ENCODE data around the gene ATP6V1G2. TPM values are rescaled to one million over a fixed set of nuclear protein-coding genes. Genes with fewer than 3 reads are reported as not detected.
A peak's percentile ranks its signal among the peaks of the same experiment; 100 is the strongest.

Gene ATP6V1G2
- total and polyA plus RNA-seq, 7 donors, result 2.8 to 9.1 (median 5.0) TPM; not detected in 2

DNA sequence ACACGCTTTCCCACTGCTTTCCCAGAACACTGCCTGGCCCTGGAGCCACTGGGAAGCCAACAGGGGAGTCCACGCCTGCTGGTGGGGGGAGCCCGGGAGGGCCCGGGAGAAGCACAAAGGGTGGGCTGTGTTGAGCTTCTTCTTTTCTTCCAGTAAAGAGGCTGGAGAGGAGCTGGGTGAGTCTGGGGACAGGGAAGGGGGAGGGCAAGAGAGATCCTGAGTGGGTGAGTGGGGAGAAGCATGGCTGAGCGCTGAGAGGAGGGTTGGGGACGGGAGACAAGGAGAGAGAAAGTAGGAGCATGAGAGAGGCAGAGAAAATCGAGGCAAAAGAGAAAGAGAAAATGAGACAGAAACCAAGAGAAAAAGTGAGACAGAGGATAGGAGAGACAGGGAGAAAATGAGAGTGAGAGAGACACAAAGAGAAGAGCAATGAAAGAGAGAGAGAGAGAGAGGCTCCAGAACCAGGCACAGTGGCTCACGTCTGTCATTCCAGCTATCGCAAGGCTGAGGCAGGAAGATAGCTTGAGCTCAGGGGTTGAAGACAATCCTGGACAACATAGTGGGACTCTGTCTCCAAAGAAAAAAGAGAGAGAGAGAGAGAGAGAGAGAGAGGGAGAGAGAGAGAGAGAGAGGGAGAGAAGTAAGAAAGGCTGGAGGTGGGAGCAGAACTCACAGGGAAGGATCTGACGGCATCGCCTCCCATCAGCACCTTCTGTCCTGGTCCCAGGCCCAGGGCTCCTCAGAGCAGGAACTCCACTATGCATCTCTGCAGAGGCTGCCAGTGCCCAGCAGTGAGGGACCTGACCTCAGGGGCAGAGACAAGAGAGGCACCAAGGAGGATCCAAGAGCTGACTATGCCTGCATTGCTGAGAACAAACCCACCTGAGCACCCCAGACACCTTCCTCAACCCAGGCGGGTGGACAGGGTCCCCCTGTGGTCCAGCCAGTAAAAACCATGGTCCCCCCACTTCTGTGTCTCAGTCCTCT, 41.7 kb upstream of the ATP6V1G2 start:
- TF ChIP-seq, protein P1, sequence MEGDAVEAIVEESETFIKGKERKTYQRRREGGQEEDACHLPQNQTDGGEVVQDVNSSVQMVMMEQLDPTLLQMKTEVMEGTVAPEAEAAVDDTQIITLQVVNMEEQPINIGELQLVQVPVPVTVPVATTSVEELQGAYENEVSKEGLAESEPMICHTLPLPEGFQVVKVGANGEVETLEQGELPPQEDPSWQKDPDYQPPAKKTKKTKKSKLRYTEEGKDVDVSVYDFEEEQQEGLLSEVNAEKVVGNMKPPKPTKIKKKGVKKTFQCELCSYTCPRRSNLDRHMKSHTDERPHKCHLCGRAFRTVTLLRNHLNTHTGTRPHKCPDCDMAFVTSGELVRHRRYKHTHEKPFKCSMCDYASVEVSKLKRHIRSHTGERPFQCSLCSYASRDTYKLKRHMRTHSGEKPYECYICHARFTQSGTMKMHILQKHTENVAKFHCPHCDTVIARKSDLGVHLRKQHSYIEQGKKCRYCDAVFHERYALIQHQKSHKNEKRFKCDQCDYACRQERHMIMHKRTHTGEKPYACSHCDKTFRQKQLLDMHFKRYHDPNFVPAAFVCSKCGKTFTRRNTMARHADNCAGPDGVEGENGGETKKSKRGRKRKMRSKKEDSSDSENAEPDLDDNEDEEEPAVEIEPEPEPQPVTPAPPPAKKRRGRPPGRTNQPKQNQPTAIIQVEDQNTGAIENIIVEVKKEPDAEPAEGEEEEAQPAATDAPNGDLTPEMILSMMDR (IDR thresholded peaks at IDR 0.05), result no peak
- TF ChIP-seq POLR2A (IDR thresholded peaks at IDR 0.05) (no peak), POLR2AphosphoS5 (IDR thresholded peaks at IDR 0.05) (no peak), EP300 (IDR thresholded peaks at IDR 0.05) (no peak)
- H3K4me1 ChIP-seq, result no peaks in the 10 kb centered on the region
- H3K27ac ChIP-seq, result peak overlapping the region in 1 of 4 donors; percentile 20
- H3K9me3 ChIP-seq, result no peaks in the 10 kb centered on the region
- H3K4me3 ChIP-seq, result peak overlapping the region in 1 of 4 donors; percentile 12
- no peak for DNase-seq
- peaks cover 0 to 12% (median 5%) of the 10 kb centered on the region in 3 donors for H3K27me3 ChIP-seq
- WGBS, 2 donors, result 52 to 69% methylated on average over 12 of the region's 12 CpGs
- no peaks in the 10 kb centered on the region for H3K36me3 ChIP-seq
- intact Hi-C loops (cut with DNase I), result no loop called here

DNA sequence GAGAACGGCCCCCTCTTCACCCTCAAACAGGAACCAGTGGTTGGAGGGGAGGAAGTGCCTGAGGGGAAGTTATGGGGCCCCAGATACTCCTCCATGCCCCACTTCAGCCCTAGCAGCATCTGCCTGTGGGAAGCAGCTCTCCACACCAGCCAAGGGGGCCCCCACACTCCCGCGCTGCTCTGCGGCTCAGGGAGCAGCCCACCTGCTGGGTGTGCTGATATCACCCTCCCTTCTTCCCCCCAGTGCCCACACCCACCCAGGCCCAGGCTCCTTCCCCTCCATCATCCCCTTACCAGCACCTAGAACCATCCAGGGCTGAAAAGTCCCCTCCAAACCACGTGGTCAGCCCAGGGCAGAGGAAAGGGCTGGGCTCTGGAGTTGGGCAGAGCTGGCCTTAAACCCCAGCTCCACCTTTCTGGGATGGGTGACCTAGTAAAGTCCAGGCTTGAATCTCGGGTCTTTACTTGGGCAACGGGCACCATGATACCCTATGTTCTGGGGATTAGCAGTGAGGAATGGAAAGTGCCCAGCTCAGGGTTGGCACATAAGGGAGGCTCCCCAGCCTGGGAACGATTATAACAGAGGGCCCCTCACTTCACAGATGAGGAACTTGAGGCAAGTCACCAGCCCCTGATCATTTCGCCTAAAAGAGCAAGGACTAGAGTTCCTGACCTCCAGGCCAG, 40.3 kb upstream of the ATP6V1G2 start:
- H3K9me3 ChIP-seq, result no peaks in the 10 kb centered on the region
- H3K4me3 ChIP-seq, result peak overlapping the region in 1 of 4 donors; percentile 12
- H3K27me3 ChIP-seq, result peaks cover 0 to 12% (median 5%) of the 10 kb centered on the region in 3 donors
- H3K36me3 ChIP-seq, result no peaks in the 10 kb centered on the region
- intact Hi-C loops (cut with DNase I), result no loop called here
- H3K27ac ChIP-seq, result peak overlapping the region in 3 of 4 donors; percentile 14 to 20 (median 20)
- WGBS, 2 donors, result 42 to 64% methylated on average over 9 of the region's 9 CpGs
- no peak for TF ChIP-seq EP300 (IDR thresholded peaks at IDR 0.05)
- no peak for DNase-seq
- H3K4me1 ChIP-seq, result peaks cover 0 to 6% (median 4%) of the 10 kb centered on the region in 4 donors

DNA sequence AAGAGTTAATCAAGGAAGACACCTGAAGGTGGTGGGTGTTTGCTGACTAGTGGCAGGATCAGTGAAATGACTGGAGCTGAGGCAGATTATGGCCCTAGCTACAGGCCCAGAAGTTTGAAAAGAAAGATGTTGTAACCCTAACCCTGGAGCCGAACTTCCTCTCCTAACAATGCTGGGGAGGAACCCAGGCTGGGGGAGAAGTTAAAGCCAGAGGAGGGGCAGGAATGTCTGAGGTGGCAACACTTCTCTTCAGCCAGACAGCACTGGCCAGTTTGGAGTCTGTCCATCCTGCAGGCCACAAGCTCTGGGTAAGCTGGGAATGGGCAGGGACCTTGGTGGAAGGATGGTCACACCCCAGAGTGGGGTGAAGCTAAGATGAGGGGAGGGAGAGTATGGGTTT, 39.6 kb upstream of the ATP6V1G2 start, which contains the start of gene LST1:
Gene LST1, plus strand, starts transcription at position 270 of the 400 bp plus-strand sequence. CDS start 1,023 bp downstream, outside the sequence.
- Histone ChIP-seq H3K4me3 (peak within 1 kb of the TSS in 1 of 4 donors; percentile 12), H3K27ac (peak within 1 kb of the TSS in 3 of 4 donors; percentile 14 to 20 (median 20))
- 41 to 73% methylated on average over 1 of the region's 1 CpG for WGBS, 2 donors

DNA sequence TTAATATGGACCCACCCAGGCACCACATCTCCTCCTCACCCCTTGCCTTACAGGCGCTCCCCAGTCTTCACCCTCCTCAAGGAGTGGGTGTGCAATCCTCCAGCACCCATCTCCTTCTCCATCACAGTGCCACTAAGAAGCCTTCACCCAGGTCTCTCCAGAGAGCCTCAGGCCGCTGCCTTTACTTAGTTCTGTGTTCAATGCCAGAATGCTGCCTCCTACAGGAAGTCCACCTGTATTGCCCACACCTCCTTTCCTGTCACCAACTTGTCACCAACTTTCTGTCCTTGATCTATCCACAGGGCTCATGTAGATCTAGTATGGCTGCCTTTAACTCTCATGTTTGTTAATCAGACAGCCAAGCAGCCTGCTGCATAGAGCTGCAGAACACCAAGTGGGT, 39.1 kb upstream of the ATP6V1G2 start:
- TF ChIP-seq, protein P1 (IDR thresholded peaks at IDR 0.05), result no peak
- TF ChIP-seq POLR2A (IDR thresholded peaks at IDR 0.05) (no peak), EP300 (IDR thresholded peaks at IDR 0.05) (no peak), POLR2AphosphoS5 (IDR thresholded peaks at IDR 0.05) (no peak)
- no peak for DNase-seq
- H3K4me3 ChIP-seq, result no peak overlapping the region
- H3K36me3 ChIP-seq, result no peaks in the 10 kb centered on the region
- peaks cover 0 to 12% (median 5%) of the 10 kb centered on the region in 3 donors for H3K27me3 ChIP-seq
- H3K27ac ChIP-seq, result no peak overlapping the region
- WGBS, 2 donors, result 58 to 63% methylated on average over 2 of the region's 2 CpGs
- H3K9me3 ChIP-seq, result no peaks in the 10 kb centered on the region
- H3K4me1 ChIP-seq, result peaks cover 0 to 13% (median 12%) of the 10 kb centered on the region in 4 donors
- intact Hi-C loops (cut with DNase I), result no loop called here

More for the DNA sequence above, 39.6 kb upstream of the ATP6V1G2 start, which contains the start of gene LST1:
- no peak for TF ChIP-seq POLR2AphosphoS5 (IDR thresholded peaks at IDR 0.05)
- TF ChIP-seq, protein P1 (IDR thresholded peaks at IDR 0.05), result no peak
- no peak for TF ChIP-seq EP300 (IDR thresholded peaks at IDR 0.05)
- no peak for TF ChIP-seq POLR2A (IDR thresholded peaks at IDR 0.05)
- H3K36me3 ChIP-seq, result no peaks in the 10 kb centered on the region
- no peaks in the 10 kb centered on the region for H3K9me3 ChIP-seq
- peaks cover 0 to 10% (median 9%) of the 10 kb centered on the region in 4 donors for H3K4me1 ChIP-seq
- peaks cover 0 to 12% (median 5%) of the 10 kb centered on the region in 3 donors for H3K27me3 ChIP-seq
- no peak for DNase-seq
- intact Hi-C loops (cut with DNase I), result no loop called here

Data from sigmoid colon (tissue), 7 donors.